HG03354 (cell line): ENCODE measurements around the gene TUBG2.
"Not testable (repeated sequence)": the region's sequence is repeated elsewhere in the genome, so short reads cannot be mapped to it uniquely, and the experiment has no call there.

Experiments used
- ATAC-seq: cut with Tn5 transposase; IDR thresholded peaks from one replicate; pipeline ENCODE4 v1.9.1; 2021; ENCODE audit warnings: mild to moderate bottlenecking; ENCODE audit not compliant: unreplicated experiment, poor library complexity, severe bottlenecking

TUBG2 gene

GRCh38 chr17:42653179-42654124 lies 5.6 kb upstream of the TUBG2 start:
- no peak for ATAC-seq

DNA sequence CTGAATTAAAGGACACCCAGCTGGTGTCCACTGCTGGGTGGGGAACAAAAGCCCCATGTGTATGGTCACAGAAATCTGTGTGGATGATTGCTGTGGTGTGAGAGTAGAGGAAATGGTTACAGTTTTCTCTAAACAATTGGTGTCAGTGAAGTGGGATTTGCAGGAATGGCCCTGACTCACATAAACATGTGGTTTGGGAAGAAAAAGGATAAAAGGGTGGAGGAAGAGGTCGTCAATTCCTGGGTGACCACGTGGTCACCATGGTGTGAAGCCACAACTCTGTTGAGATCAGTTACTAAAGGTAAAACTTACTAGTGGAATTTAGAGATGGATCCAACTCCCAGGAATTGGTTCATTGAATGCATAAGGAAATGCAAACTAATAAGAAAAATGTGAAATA lies 3.6 kb upstream of the TUBG2 start:
- no peak for ATAC-seq

DNA sequence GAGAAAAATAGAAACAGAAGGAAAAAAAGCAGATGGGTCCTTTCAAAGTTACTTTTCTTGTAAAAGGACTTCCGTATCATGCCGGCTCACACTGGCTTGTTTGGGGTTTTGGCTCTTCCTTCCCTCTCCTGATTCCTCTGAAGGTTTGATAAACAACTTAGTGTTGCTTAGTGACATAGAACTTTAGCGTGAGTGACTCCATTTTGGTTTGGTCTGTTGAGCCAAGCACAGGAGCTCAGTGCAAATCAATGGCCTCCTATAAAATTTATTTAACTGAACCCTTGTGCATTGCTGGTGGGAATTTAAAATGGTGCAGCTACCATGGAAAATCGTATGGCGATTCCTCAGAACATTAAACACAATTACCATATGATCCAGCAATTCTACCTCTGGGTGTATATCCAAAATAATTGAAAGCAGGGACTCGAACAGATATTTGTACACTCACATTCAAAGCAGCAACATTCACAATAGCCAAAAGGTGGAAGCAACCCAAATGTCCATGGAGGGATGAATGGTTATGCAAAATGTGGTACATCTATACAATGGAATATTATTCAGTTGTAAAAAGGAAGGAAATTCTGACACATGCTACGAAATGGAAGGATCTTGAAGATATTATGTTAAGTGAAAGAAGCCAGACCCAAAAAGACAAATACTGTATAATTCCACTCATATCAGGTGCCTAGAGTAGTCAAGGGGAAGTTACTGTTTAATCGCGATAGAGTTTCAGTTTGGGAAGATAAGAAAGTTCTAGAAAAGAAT lies 1.1 kb upstream of the TUBG2 start:
- no peak for ATAC-seq

DNA sequence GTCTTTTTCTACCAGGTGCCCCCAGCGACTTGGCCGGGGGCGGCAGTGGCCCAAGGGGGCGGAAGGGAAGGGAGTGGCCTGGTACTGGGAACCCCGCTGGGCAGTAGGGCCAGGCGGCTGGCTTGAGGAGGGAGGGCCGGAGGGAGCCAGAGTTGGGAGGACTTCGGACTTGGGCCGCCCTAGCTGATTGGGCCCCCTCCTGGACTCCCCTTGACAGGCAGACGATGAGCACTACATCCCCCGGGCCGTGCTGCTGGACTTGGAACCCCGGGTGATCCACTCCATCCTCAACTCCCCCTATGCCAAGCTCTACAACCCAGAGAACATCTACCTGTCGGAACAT lies 819 bp downstream of the TUBG2 start:
- ATAC-seq: not testable (repeated sequence)

- ATAC-seq: no peak
Observed at GRCh38 chr17:42660692-42661345, 1.7 kb downstream of the TUBG2 start.

- no peak for ATAC-seq
Observed at GRCh38 chr17:42665581-42666001, 6.5 kb downstream of the TUBG2 start.

GRCh38 chr17:42666126-42666525 lies 7.0 kb downstream of the TUBG2 start:
- not testable (repeated sequence) for ATAC-seq

GRCh38 chr17:42667088-42667951 lies 8.2 kb downstream of the TUBG2 start:
- ATAC-seq: no peak

GRCh38 chr17:42669705-42669976 lies 10.6 kb downstream of the TUBG2 start:
- no peak for ATAC-seq

DNA sequence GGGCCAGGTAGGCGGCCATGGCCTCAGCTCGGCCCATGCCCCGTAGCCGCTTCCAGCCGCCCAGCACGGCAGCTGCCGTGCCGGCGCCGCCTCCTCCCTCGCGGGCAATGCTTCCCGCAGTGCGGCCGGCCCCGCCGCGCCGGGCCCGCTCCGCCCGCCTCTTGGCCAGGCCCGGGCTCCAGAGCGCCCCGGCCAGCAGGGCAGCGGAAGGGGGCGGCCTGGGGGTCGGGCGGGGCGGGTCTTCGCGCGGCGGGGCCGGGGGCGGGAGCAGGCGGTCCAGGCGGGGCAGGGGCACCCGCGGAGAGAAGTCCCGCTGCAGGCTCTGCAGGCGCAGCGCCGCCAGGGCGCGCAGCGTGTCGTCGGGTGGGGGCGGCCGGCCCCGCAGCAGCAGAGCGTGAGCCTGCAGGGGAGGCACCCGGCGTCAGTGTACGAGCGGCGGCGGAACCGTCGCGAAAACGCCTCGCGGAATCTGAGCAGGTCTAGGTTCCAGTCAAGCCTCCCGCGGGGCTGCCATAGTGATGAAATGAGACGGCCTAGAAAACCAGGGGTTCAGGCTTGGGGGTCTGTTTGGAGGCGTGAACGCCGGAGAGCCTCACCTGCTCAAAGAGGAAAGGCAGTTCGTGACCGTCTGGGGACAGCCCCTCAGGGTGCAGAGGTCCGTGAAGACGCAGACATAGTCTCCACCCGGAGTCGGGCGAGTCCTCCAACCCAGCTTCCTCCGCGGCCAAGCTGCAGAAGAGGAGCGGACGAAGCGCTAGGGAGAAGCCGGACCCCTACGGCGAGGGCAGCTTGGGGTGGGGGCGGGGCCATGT lies 11.1 kb downstream of the TUBG2 start:
- no peak for ATAC-seq

DNA sequence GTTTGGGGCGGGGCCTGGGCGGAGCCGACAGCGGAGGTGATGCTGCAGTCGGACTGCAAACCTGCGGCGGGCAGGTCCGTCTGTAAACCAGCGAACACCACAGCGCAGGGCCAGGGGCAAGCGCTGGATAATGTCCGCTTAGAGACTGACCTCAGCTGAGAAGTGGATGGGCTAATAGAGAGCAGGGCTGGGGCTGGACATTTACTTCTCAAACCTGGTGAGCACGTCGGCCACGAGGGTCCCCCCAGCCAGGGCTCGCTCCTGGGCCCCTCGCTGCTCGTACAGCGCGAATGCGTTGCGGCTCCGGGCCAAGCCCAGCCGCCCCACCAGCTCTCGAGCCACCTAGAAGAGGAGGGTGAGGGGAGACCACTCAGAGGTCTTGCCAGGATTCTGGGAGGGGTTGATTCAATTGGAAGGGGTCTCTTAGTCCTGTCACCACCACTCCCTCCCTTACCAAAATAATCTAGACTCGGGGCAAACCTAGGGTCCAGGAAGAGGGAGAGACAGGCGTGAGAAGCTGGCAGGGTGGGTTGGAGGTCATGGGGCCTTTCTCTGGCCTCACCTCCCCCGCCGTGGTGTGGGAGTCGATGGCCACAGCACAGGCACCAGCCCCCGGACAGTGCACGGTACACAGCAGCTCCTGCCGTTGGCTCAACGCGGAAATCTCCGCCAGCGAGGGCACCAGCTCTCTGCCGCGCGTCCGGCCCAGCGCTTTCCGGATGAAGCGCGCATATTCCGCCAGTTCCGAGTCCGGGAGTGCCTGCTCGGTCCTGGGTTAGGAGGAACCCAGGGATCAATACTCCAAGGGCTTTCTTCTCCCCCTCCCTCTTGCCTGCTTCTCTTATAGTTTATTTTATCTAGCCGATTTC lies 11.9 kb downstream of the TUBG2 start:
- no peak for ATAC-seq

DNA sequence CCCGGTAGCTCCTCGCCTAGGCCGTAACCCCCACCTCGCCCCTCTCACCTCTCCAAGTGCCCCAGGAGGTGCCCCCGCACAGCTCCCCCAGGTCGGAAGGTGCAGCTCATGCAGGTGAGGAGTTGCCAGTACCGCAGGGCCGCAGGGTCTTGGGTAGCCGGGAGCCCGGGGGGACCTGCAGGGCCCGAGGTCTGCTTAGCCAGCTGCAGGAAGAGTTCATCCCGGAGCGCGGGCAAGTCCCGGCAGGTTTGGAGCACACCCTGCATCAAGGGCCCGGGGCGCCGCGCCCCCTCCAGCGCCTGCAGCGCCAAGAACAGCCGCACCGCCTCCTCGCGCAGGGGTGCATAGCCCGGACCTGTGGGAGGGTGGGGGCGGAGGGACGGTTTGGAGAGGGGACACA lies 13.0 kb downstream of the TUBG2 start:
- no peak for ATAC-seq

DNA sequence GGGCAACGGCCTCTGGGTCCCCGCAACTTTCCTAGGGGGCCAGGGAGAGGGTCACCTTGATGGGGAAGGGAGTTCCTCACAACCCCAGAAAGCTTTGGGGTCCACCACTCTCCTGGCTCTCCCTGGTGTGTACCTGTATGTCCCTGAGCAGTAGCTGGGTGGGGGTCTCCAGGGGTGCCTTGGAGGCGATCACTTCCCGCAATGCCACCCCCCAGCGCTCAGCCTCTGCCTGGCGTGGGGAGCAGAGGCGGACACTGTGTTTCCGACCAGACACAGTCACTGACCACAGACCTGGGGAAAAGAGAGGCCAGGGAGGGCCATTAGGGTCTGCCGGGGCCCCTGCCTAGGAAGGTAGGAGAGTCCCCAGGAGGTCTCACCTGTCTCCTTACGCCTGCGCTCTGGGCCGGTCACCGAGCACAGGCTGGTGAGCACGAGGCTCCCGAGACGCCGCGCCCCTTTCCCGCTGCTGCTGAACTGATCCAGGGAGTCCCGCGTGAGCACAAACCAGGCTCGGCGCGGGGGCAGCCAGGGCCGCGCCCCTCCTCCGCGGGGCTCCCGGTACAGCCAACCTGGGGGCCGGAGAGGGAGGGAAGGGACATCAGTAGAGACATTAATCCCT lies 14.3 kb downstream of the TUBG2 start:
- no peak for ATAC-seq

DNA sequence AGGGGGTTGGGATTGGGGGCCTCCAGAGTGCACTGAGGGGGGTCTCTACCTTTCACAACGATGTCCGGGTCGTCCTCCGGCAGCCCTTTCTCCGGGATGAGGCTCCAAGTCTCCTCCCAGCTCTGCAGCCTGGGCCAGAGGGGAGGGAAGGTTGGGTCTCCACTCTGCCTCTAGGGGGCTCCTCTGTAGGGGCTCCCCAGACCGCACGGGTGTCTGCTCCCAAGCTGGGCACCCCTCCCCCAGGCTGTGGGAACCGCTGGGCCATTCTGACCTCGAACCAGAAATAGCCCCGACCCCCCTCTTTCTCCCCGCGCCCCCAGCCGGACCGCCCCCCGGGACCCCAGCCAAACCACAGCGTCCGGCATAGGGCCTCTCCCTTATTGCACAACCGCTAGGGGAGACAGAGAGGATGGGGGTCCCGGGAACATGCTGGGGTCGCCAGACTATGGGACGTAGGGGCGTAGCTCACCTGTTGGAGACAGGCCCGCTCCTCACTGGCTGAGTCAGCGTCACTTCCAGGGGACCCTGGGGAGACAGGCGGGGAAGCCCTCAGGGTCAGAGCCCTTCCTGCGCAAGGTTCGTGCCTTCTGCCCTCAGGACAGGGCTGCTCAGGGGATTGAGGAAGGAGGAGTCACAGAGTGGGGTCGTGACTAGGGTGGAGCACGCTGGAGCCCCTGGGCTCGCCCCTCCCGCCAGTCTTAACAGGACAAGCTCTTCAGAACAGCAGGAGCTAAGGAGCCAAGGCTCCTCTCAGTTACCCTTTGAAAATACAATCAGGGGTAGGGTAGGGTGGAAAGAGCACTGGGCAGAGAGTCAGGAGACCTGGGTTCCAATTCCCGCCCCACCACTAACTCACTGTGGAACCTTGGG lies 15.0 kb downstream of the TUBG2 start:
- ATAC-seq: no peak

- ATAC-seq: no peak
Observed at GRCh38 chr17:42674755-42675347, 15.8 kb downstream of the TUBG2 start.

- ATAC-seq: no peak
Observed at GRCh38 chr17:42675348-42675964, 16.4 kb downstream of the TUBG2 start.
